ENCODE results near the gene PITPNM1.

PITPNM1 gene

GRCh38 chr11:67463680-67464410 is 41.3 kb downstream of the PITPNM1 start:
- DNase-seq = no peak

- no peak for DNase-seq
Observed at GRCh38 chr11:67463186-67463585, 42.0 kb downstream of the PITPNM1 start.

GRCh38 chr11:67458266-67458665 is 46.9 kb downstream of the PITPNM1 start:
- no peak for DNase-seq

GRCh38 chr11:67457453-67457852 is 47.7 kb downstream of the PITPNM1 start:
- DNase-seq = no peak

- DNase-seq = no peak
Observed at GRCh38 chr11:67456068-67456705, 49.0 kb downstream of the PITPNM1 start.

GRCh38 chr11:67455054-67455453 is 50.1 kb downstream of the PITPNM1 start, which contains the start of gene CABP4:
CABP4 (plus strand) TSS chr11:67455354; CDS start chr11:67455424, 70 bp downstream.
- no peak for DNase-seq

- DNase-seq = no peak
Observed at GRCh38 chr11:67453816-67454732, 51.1 kb downstream of the PITPNM1 start.

GRCh38 chr11:67452141-67452952 is 52.8 kb downstream of the PITPNM1 start, which contains the start of gene GPR152:
GPR152 (minus strand) TSS chr11:67452729; CDS start chr11:67452724, 5 bp downstream.
- DNase-seq = no peak

GRCh38 chr11:67451658-67451976 is 53.5 kb downstream of the PITPNM1 start:
- no peak for DNase-seq

GRCh38 chr11:67450796-67451657 is 54.1 kb downstream of the PITPNM1 start:
- no peak for DNase-seq

GRCh38 chr11:67449116-67449844 is 55.9 kb downstream of the PITPNM1 start:
- DNase-seq = peak; percentile 53

- DNase-seq = no peak
Observed at GRCh38 chr11:67448220-67448609, 56.9 kb downstream of the PITPNM1 start.

- no peak for DNase-seq
Observed at GRCh38 chr11:67445515-67445914, 59.6 kb downstream of the PITPNM1 start.

- no peak for DNase-seq
Observed at GRCh38 chr11:67442504-67443404, 62.4 kb downstream of the PITPNM1 start.
